DOHH2 (cell line): ENCODE data around the gene PM20D1.

Source experiments
- EZH2phosphoT487 ChIP-seq: fragments of 200-600 bp; sonication (generic); IDR thresholded peaks from 2 replicates; pipeline ENCODE4 v1.6.1; 2017; ENCODE audit warnings: borderline replicate concordance, mild to moderate bottlenecking, antibody characterized with exemption, low read length, moderate library complexity, mixed read lengths
- TF ChIP-seq, protein P1 (sequence below): fragments of 200-600 bp; sonication (generic); IDR thresholded peaks from one replicate; pipeline ENCODE4 v1.5.1; 2014; ENCODE audit warnings: antibody characterized with exemption, mild to moderate bottlenecking, low read depth, low read length; ENCODE audit not compliant: poor library complexity, severe bottlenecking

DNA sequence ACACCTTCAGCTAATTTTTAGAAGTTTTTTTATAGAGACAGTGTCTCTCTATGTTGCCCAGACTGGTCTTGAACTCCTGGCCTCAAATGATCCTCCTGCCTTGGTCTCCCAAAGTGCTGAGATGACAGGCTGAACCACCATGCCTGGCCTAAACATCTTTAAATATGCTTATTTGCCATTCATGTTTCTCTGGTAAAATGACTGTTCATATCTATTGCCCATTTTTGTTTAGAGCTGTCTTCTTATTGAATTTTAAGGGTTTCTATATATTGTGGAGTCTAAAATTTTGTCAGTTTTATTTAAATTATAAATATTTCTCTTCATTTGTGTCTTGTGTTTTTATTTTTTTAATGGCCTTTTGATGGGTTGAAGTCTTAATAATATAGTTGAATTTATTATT, 3.0 kb upstream of the PM20D1 start:
- TF ChIP-seq, protein P1, sequence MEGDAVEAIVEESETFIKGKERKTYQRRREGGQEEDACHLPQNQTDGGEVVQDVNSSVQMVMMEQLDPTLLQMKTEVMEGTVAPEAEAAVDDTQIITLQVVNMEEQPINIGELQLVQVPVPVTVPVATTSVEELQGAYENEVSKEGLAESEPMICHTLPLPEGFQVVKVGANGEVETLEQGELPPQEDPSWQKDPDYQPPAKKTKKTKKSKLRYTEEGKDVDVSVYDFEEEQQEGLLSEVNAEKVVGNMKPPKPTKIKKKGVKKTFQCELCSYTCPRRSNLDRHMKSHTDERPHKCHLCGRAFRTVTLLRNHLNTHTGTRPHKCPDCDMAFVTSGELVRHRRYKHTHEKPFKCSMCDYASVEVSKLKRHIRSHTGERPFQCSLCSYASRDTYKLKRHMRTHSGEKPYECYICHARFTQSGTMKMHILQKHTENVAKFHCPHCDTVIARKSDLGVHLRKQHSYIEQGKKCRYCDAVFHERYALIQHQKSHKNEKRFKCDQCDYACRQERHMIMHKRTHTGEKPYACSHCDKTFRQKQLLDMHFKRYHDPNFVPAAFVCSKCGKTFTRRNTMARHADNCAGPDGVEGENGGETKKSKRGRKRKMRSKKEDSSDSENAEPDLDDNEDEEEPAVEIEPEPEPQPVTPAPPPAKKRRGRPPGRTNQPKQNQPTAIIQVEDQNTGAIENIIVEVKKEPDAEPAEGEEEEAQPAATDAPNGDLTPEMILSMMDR = no peak
- no peak for TF ChIP-seq EZH2phosphoT487
